CD4-positive, alpha-beta T cell treated with Interleukin-2 at 100 ng/mL for 4 hours (primary cell): ENCODE results near the gene PSD.

ENCODE experiments used
- DNase-seq: peaks from one replicate; pipeline ENCODE4 v3.0.0-alpha.2; 2020; ENCODE audit warnings: low spot score

The PSD gene

DNA sequence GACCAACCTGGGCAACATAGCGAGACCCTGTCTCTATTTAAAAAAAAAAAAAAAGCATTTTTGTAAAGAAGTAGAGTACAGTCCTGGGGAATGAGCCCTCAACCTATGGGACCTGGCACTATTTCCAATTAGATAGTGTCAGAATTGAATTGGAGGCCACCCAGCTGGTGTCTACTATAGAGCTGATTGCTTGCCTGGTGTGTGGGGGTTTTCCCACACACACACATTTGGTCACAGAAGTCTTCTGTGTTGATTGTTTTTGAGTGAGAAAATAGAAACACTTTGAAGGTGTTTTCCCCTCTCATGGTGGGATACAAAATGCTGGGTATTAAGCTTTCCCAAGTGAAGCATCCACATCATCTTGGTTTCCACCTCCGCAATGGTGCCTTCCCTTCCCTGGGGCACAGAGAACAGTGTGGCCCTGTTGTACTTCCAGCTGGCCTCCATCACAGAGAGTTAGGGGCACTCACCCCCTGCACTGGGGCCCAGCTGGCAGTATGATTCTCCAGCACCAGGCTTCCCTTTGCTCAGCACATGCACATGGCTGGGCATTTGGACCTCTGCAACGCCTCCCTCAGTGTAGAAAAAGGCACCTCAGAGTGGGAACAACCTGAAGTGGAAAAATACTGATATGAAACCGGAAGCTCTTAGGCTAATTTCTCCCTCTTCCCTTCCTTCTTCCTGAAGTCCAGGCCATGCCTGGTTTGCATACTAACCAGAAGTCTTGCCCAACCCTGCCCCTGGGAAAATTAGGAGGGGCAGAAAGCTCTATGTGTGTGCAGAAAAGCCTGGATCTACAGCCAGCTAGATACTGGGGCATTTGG lies 33.8 kb downstream of the PSD start:
- DNase-seq: no peak

DNA sequence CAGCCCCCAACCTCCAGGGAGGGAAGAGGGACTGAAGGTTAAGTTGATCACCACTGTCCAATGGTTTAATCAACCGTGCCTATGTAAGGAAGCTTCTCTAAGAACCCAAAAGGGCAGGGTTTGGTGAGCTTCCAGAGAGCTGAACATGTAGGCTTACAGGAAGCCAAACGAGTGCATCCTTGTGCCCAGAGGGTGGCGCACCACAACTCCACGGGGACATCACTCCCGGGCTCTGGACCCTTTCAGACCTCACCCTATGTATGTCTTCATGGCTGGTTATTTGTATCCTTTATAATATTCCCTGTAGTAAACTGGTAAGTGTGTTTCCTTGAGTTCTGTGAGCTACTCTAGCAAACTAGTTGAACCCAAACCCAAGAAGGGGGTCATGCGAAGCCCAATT lies 34.5 kb downstream of the PSD start:
- DNase-seq: peak; percentile 5

GRCh38 chr10:102382871-102383270 lies 35.7 kb downstream of the PSD start:
- DNase-seq: no peak

GRCh38 chr10:102381983-102382382 lies 36.6 kb downstream of the PSD start:
- DNase-seq: no peak

DNA sequence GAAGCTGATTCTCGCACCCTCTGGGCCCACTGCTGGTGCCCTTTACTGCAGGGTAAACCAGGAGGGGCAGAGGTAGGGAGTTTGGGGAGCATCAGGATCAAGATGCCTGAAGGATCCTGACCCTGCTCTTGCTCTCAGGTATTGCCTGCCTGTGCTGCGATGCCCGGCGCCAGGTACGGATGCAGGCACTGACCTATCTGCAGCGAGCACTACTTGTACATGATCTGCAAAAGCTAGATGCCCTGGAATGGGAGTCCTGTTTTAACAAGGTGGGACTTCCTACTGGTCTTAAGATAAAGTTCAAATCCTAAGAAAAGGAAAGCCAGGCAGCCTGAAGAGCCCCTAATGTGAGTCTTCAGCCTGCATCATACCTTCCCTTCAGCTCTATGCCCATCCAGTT lies 39.2 kb downstream of the PSD start:
- no peak for DNase-seq

GRCh38 chr10:102376901-102377300 lies 41.7 kb downstream of the PSD start:
- DNase-seq: no peak

GRCh38 chr10:102375867-102376266 lies 42.7 kb downstream of the PSD start:
- no peak for DNase-seq

DNA sequence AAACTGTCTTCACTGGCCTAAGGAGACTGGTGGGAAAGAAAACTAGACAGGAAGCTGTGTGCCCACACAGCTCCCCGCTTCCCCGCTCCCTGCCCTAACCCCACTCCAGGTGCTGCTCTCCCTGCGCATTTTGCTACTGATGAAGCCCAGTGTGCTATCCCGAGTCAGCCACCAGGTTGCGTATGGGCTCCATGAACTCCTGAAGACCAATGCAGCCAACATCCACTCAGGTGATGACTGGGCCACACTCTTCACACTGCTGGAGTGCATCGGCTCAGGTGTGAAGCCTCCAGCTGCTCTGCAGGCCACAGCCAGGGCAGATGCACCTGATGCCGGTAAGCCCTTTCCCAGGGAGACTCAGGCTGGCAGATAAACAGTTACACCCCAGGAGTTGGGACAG lies 43.3 kb downstream of the PSD start:
- no peak for DNase-seq

DNA sequence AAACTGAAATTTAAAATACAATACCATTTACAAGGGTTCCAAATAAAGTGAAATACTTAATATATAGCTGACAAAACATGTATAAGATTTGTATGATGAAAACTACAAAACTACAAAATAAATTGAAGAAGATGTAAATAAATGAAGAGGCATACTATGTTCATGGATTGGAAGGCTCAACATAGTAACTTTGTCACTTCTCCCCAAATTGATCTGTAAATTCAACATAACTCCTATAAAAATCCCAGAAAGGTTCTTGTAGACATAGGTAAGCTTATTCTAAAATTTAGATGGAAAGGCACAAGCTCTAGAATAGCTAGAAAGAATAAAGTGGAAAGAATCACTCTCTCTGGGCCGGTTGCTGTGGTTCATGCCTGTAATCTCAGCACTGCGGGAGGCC lies 47.3 kb downstream of the PSD start:
- DNase-seq: no peak

- no peak for DNase-seq
Observed at GRCh38 chr10:102368077-102368476, 50.5 kb downstream of the PSD start.

GRCh38 chr10:102367441-102367840 lies 51.1 kb downstream of the PSD start:
- no peak for DNase-seq

DNA sequence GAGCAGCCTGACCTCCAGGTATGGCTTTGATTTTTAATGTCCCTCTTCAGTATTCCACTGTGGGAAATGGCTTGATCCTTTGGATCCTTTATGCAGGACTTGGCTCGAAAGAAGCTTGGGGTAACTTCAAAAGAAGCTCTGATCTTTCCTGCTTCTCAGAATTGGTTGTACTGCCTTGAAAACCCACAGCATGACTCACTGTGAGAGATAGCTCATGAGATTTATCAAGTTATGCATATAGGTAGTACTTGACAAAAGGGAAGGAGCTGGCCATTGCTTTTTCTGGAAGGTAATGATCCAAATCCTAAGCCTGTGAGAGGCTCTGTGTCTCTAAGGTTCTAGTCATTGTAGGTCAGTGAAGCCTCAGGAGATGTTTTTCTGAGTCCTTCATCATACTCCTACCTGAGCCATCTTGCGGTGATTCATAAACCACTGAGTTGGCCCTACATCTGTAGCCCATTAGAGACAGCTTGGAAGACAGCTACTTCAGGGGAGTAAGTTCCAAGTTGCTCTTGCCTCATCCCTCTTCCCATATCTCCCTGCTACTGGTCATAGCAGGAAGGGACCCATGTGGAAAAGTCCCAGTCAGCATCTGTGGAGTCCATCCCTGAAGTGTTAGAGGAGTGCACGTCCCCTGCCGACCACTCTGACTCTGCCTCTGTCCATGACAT lies 59.7 kb downstream of the PSD start:
- DNase-seq: no peak

- DNase-seq: no peak
Observed at GRCh38 chr10:102354451-102354850, 64.1 kb downstream of the PSD start.
